Stimulated activated CD4-positive, alpha-beta T cell treated with anti-CD3 and anti-CD28 coated beads, Interleukin-1b, Interleukin-23, amount 100 ng/mL, for 1 hour (primary cell): ENCODE results near the gene GPR155.
A peak's percentile ranks its signal among the peaks of the same experiment; 100 is the strongest.
"Not testable (repeated sequence)": the region's sequence is repeated elsewhere in the genome, so short reads cannot be mapped to it uniquely, and the experiment has no call there.

Experiments
- DNase-seq, 2 donors: peaks; one replicate each; pipeline ENCODE4 v3.0.0-alpha.2; 2020; ENCODE audit warnings: low read depth in 2 of 2

Gene GPR155

DNA sequence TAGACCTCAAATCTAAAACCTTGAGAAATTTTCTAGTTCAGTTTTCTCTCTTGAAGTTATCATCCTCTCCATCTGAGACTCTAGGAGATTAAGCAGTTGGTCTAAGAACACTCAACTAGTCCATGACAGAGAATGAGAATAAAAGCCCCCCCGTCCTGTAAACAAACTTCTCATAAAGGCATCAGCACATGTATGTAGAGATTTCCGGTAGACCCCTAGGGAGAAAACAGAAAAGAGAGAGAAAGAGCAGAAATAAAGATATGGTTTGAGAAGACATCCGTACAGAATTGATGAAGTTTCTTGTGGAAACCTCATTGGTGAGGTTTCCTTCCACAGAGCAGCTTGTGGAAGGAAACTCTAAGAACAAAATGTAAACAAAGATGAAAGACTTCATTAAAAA is 3.2 kb upstream of the GPR155 start:
- DNase-seq, result no peak

DNA sequence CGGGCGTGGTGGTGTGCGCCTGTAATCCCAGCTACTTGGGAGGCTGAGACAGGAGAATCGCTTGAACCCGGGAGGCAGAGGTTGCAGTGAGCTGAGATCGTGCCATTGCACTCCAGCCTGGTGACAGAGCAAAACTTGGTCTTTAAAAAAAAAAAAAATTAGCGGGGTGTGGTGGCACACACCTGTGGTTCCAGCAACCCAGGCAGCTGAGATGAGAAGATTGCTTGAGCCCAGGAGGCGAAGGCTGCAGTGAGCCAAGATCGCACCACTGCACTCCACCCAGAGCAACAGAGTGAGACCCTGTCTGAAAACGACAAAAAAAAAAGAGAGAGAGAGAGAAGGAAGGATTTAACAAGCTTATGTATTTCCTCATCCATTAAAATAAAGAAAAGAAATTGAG is 2.7 kb upstream of the GPR155 start:
- not testable (repeated sequence) for DNase-seq

DNA sequence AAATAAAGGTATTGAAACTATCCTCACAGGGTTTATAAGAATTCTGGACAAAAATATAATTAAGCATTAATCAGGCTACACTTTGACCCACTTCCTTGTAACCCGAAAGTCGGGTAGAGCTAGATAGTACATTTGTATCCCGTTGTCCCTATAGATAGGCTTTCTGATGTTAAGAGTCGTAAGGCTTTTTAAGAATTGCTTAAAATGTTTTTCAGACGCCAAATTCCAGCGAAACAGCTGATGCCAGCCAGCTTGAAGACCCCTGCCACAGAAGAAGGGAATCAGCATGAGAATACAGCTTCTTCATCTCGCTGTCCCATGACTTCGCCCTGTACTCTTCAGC is 962 bp upstream of the GPR155 start:
- no peak for DNase-seq

DNA sequence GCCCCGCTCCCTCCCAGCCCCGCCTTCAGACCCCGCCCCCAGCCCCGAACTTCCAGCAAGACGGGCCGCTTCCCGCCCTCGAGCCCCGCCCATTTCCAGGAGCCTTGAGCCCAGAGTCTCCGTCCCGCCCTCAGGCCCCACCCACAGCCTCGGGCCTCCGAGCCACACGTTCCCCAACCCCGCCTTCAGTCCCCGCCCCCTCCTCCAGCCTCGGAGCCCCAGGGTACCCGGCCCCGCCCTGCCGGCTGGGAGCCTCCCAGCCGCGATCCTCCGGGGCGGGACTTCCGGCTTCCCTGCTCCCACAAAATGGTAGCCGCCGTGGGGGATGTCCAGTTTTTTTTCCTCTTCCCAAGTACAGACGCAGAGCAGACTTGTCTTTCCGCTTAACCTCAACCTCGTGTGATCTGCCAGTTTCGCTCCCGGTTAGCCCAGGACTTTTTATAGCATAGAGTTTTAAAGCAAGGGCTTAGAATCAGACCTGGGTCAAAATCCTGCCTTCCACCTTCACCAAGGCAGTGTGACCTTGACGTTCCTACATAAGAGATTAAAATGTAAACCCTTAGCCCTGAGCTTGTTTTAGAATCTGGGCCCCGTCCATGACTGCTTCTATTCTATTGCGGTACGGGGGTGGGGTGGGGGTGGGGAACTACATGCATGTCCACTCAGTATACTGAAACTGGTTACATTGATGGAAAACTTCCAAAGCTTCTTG is 435 bp upstream of the GPR155 start:
- DNase-seq, result peak; percentile 94 to 98

DNA sequence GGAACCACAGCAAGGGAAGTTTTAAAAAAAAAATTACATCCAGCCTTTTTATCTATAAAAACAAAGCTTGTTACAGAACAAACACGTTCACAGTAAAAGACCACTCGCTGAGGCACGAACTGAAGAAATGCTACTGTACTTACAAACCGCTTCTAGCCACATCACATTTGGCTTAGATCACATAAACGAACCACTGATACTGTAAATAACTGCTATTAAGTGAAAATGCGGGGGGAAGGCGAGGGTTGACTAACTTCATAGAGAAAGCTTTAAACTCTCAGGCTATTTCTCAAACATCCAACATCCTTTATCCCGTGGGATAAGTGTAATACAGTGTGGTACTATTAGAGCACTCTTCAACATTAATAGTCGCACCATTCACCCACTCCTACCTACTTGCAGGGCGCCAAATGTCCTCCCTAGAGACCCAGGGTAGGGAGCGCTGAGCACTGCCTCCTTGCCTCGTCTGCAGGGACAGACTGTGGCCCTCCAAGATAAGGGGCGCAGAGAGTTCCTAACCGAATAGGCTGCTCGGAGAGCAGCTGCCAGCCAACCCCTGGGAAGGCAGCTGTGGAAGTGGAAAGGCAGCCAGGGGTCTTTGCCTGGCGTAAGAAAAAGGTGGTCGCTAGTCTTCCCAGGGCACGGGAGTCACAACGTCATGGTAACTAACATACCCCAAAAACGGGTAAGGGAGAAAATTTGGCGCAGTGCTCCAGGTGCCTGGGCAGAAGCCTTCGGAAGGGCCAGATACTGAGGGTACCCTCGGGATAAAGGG is 854 bp downstream of the GPR155 start:
- DNase-seq, result no peak

DNA sequence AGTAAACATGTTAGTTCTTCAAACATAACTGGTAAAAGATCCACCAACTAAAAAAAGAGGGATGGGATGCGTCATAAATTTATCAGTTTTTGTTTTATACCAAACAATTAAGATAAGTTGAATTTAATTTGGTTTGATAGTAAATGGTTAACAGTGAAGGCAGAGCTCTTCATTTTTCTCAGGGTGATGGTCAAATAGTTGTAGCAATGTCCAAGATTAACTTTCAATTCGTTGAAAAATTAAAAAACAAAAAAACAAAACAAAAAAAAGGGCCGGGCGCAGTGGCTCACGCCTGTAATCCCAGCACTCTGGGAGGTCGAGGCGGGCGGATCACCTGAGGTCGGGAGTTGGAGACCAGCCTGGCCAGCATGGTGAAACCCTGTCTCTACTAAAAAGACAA is 1.8 kb downstream of the GPR155 start:
- not testable (repeated sequence) for DNase-seq

DNA sequence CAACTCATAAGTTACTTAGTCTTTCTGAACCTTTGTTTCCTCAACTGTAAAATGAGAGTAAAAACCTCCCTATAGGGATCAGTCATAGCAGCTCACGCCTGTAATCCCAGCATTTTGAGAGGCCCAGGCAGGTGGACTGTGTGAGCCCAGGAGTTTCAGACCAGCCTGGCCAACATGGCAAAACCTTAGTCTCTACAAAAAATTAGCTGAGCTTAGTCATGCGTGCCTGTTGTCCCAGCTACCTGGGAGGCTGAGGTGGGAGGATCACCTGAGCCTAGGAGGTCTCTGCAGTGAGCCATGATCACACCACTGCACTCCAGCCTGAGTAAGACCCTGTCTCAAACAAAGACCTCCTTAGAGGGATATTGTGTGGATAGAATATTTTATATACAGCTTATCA is 2.3 kb downstream of the GPR155 start:
- DNase-seq, result no peak

DNA sequence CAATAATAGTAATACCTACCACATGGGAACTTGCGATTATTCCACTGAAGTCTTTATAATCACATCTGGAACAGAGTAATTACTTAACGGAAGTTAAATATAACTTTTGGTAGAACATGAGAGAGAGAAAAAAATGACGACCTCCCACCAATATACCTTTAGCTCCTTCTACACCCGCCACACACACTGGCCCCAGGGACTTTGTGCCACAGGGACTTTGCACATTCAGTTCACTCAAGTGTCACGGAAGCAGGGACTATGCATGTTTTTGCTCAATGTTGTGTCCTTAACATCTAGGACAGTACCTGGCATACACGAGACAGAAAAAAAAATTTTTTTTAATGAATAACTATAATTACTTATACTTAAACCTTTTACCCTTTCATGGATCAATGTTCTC is 4.0 kb downstream of the GPR155 start:
- no peak for DNase-seq

DNA sequence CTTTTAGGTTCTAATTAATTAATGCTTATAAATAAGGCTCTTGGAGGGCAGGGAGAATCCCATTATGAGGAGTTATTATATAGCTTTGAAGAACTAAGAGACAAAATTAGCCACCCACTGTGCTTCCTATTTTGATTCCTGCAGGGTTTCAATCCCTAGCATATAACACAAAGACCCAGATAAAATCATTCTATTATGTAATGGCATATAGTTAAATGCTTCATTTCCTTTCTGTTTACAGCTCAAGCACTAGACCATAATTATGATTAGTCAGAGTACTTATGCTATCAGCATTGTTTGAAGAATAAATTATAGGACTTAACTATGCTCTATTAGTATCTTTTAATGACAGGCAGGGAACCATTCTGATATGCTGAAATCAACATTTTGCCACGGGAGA is 9.1 kb downstream of the GPR155 start:
- no peak for DNase-seq

DNA sequence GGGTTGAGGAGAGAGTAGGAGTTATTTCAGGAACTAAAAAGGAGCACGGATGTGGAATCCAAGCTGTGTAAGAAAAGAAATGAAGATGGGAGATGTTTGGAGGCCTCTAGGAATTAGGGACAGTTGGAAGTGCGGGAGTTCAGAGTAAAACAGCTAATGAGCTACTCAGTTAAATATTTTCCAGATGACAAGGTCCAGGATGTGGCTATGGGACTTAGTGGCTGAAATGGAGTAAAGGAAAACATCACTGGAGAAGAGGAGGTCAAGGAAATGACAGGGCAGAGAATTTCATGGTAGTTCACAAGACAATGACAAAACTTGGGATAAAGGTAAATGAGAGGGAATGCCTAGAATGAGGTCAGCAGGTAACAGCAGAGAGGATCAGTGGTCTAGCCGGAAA is 13.0 kb downstream of the GPR155 start:
- DNase-seq, result no peak

DNA sequence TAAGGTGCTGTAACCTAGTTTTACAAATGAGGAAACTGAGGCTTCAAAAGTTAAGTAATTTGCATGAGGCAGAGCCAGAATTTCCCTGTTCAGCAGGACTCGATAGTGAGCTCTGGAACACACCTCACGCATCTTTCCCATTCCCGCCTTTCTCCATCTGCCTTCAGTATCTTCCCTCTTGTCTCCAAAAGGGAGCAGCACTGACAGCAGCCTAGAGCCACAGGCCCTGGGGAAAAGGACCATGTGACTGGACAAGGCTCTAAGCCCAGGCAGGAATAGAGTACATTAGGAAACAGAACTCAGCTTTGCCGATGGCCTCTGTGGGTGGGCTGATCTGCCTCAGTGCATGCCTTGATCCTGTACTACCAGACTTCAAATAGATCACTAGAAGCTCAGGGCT is 21.5 kb downstream of the GPR155 start:
- DNase-seq, result no peak

DNA sequence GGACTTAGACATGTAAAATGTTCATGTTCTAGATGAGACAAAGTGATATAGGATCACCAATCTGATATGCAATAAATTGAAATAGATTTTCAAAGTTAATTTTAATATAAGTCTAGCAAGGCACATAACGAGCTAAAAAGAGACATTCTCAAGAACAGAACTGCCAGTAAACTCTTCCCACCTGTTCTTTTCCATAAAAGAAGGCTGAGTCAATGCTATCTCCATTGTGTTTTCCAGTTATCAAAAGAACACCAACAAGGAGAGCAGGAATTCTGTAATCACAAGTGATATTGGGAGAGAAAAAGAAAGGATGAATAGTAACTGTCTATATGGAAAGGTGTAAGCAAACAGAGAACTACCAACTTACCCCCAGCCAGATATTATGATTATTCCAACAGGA is 25.6 kb downstream of the GPR155 start:
- no peak for DNase-seq

DNA sequence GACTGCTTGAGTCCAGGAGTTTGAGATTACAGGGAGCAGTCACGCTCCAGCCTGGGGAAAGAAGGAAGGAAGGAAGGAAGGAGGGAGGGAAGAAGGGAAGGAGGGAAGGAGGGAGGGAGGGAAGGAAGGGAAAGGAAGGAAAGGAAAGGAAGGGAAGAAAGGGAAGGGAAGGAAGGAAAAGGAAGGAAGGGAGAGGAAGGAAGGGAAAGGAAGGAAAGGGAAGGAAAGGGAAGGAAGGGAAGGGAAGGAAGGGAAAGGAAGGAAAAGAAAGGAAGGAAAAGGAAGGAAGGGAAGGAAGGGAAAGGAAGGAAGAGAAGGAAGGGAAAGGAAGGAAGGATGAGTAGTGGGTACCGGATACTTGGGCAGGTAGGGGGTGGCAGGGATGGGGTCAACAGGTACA is 32.3 kb downstream of the GPR155 start:
- DNase-seq, result no peak

DNA sequence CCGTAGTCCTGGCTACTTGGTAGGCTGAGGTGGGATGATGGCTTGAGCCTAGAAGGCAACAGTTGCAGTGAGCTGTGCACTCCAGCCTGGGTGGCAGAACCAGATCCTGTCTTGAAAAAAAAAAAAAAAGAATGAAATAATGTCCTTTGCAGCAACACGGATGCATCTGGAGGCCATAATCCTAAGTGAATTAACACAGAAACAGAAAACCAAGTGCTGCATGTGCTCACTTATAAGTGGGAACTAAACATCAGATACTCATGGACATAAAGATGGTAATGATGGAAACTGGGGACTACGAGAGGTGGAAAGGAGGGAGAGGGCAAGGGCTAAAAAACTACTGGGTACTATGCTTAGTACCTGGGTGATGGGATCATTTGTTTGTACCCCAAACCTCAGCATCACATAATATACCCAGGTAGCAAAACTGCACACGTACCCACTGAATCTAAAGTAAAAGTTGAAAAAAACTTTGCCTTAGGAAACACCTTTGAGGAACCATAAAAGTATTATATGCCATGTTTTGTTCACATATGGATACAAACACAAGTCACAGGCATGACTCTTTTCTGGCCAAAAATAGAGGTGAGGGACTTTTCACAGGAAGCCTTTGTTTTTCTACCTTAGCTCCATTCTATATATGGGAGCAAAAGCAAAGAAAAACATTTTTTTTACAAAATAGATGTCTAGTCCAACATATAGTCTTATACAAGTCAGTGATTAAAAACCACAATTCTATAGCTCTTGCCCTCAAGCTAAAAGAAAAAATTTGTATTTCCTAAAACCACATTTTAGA is 36.6 kb downstream of the GPR155 start:
- DNase-seq, result no peak

DNA sequence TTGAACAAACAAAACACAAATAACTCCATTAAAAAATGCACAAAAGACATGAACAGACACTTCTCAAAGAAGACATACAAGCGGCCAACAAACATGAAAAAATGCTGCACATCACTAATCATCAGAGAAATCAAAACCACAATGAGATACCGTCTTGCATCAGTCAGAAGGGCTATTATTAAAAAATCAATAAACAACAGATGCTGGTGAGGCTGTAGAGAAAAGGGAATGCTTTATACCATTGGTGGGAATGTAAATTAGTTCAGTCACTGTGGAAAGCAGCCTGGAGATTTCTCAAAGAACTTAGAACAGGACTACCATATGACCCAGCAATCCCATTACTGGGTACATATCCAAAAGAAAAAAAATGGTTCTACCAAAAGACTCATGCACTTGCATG is 37.8 kb downstream of the GPR155 start:
- no peak for DNase-seq

DNA sequence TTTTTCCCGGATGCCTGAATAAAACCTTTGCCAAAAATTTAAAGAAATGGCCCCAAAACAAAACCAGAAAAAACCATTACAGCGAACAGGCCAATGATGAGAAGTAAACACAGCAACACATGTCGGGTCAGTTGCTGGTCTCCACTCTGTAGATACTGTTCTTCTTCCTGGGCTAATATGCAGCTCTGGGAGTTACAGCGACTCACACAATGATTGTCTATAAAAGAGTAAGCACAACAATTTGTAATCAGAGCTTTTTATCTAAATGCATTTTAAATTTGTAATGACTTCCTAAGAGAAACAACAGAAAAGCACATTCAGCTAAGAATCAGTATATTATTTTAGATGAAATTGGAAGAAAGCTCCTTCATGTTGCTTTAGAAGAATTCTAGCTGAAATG is 40.3 kb downstream of the GPR155 start:
- no peak for DNase-seq

DNA sequence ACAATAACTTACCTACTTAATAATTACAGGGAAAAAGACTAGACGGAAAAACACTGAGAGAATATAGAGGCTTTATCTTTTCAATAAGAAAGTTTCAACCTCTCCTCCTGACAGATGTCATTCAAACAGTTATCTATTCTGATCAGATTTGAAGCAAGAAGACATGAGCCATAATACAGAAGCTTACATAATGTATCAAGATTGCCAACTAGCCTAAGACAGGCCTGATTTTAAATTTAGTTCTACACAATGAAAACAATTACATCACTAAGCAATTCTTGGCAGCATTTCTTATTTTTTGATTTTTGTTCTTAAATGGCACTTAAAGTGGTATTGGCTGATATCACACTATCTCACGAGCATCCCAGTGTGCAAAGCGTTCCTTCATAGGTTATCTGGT is 41.6 kb downstream of the GPR155 start:
- no peak for DNase-seq

DNA sequence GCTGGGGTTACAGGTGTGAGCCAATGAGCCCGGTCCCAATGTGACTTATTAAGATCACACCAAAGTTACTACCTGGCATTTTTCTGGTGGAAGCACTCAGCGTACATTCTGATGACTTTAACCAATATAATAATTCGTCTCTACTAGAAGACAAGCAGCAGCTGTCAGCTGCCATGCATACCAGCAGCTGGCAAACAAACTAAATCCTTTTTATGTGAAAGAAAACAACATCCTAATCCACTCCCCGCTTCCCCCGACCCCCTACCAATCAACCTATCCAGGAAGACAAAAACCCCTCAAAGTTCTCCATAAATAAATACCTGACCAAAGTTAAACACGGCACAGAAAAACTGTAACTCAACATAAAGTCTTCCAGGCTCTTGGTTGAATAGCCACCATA is 42.1 kb downstream of the GPR155 start:
- no peak for DNase-seq

DNA sequence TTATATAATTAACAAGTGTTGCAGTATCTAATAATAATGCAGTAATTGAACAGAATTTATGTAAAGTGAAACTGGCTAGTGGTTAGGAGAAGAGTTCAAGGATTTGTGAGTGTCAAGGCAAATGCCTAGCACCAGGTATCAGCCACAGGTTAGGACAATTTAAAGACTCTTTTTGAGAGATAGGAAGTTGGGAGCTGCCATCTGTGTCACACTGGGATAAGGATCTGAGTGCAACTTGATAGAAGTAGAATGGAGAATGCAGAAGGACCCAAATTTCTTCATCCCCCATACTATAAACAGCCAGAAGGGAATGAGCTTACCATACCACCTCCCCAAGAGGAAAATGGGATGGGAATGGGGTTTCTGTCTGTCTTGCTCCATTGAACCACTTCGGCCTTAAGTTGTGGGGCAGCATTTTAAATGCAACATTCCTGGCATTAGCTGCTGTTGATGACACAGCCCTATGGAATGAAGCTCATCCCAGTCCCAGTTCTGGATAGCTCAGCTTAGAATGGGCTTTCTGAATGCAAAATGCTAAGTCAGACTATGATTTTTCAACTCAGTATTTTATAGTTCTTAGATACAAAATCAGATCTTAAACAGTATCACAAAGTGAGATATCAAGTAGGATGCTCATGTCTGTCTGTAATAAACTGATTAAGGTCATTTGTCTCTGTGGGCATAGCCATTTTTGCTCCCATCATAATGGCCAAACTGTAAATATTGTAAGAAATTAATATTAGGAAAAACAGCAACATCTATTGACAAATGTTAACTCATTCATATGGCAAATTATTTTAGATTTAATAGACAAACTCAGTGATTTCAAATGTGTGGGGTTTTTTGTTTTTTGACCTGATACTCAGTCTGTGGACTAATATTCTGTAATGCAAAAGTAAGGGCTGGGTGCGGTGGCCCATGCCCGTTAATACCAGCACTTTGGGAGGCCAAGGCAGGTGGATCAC is 44.0 kb downstream of the GPR155 start:
- DNase-seq, result no peak

DNA sequence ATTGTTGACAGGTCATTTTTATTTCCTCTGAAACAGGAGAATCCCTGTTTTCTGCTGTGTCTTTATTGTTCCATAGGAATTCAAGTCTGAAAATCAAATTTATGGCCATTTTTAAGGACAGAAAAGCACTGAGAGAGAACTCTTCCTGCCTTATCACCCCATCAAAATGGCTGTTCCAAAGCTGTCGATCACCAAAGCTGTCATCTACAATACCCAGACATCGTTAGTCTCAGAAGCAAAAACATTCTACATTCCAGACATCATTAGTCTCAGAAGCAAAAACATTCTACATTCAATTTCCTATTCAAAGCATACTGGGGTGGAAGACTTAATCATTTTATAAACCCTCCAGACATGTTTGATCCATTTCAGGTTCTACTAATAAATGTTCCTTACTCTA is 46.9 kb downstream of the GPR155 start:
- no peak for DNase-seq

DNA sequence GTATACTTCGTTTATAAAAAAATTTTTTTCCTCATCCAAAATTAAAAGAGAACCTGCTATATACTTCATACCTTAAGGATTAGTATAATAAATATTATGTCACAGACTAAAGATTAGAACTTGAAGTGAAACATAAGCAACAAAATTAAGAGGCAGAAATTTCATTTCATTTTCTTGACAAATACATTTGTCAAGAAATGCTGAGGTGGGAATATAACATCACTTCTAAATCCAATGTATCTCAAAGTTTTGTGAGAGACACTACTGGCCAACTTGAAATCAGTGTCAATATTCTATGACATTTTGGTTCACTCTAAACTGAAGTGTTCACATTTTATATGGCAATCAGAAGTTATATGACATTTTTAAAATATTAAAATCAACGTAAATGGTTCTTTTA is 47.5 kb downstream of the GPR155 start:
- DNase-seq, result no peak
